Activated CD4-positive, alpha-beta memory T cell treated with anti-CD3 and anti-CD28 coated beads, Interleukin-2, amount 10 ng/mL, durations not matched to agents 7 days and 5 days (primary cell): ENCODE results near the gene AMBRA1. TPM values are rescaled to one million over a fixed set of nuclear protein-coding genes. Genes with fewer than 3 reads are reported as not detected.
"Not testable (repeated sequence)": the region's sequence is repeated elsewhere in the genome, so short reads cannot be mapped to it uniquely, and the experiment has no call there.

Experiments used
- CTCF ChIA-PET: fragments of 350-600 bp; sonication (Branson Sonifier 250); formaldehyde crosslinking; loops from one replicate; lab custom pipeline; 2021; ENCODE audit warnings: antibody characterized with exemption, inconsistent platforms; lab: Charles Lee
- POLR2A ChIA-PET: fragments of 350-600 bp; sonication (Branson Sonifier 250); formaldehyde crosslinking; loops from one replicate; lab custom pipeline; 2021; ENCODE audit warnings: antibody characterized with exemption; lab: Charles Lee
- DNase-seq: peaks from one replicate; pipeline ENCODE4 v3.0.0-alpha.2; 2020
- H3K27ac Mint-ChIP-seq: one replicate; pipeline ENCODE4 v1.8.0; 2021; ENCODE audit warnings: mild to moderate bottlenecking, mixed read lengths
- H3K27me3 Mint-ChIP-seq: one replicate; pipeline ENCODE4 v1.8.0; 2021; ENCODE audit warnings: mixed read lengths
- H3K36me3 Mint-ChIP-seq: one replicate; pipeline ENCODE4 v1.8.0; 2021; ENCODE audit warnings: low read depth, mixed read lengths
- H3K4me1 Mint-ChIP-seq: one replicate; pipeline ENCODE4 v1.8.0; 2021; ENCODE audit warnings: mixed read lengths
- H3K4me3 Mint-ChIP-seq: one replicate; pipeline ENCODE4 v1.8.0; 2021; ENCODE audit warnings: mild to moderate bottlenecking, mixed read lengths
- H3K9me3 Mint-ChIP-seq: one replicate; pipeline ENCODE4 v1.8.0; 2021; ENCODE audit warnings: mixed read lengths
- total RNA-seq, 2 experiments: library from RNA; stranded (reverse); gene quantifications; one replicate each; pipeline ENCODE4 v1.2.3, GENCODE V29; 2021

Gene AMBRA1
- total RNA-seq, 2 experiments from 2014 or later = 34.6 to 35.5 TPM

DNA sequence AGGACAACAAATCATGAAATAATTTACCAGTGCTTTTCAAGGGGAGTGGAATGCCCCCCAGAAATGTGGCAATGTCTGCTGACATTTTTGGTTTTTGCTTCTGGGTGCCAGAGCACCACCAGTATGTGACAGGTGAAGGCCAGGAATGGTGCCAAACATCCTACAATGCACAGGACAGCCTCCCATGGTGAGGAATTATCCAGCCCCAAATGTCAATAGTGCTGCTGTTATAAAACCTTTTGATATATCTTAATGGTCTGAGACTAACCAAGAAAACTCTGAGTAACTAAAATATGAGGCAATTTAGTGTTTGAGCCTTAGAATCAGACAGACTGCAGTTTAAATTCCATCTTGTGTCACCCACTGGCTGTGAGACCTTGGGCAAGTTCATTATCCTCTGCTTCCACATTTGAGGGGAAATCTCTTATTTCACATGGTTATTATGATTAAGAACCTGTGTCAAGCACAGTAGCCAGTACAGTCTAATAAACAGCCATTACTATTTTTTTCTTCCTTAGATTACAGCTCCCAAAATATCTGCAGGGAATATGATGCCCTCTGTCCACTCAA is 69.5 kb downstream of the AMBRA1 start:
- Mint-ChIP-seq H3K9me3 (peaks cover 3% of the 10 kb centered on the region), H3K27ac (no peak overlapping the region), H3K27me3 (no peaks in the 10 kb centered on the region), H3K4me1 (peaks cover 16% of the 10 kb centered on the region), H3K4me3 (no peak overlapping the region), H3K36me3 (peaks cover 12% of the 10 kb centered on the region)
- no peak for DNase-seq
- ChIA-PET CTCF (no interaction called here), POLR2A (no interaction called here)

DNA sequence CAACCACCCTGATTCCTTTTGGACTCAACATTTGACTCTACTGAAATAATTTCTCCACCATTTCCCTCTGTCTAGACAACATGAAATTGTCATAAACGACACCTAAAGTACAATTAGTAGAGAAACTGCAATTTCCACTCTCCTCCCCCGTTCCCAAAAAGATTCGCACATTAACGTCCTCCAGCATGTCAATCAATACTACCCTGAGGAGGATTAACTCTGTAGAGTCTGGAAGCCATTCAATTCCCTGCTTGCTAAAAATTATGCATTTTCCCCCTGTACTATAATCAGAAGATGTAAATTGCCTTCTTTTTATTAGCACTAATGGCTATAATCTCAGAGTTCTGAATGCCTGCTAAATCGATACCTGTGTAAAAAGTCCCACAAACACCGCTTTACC is 70.5 kb downstream of the AMBRA1 start:
- Mint-ChIP-seq H3K27ac (no peak overlapping the region), H3K36me3 (peaks cover 12% of the 10 kb centered on the region), H3K27me3 (no peaks in the 10 kb centered on the region), H3K9me3 (peaks cover 3% of the 10 kb centered on the region), H3K4me3 (no peak overlapping the region), H3K4me1 (peaks cover 6% of the 10 kb centered on the region)
- POLR2A ChIA-PET = no interaction called here
- CTCF ChIA-PET = interaction anchor here (1.1 to 1.4 kb wide), 3 partner anchors 7 to 284 kb away, joined by 3 to 9 read pairs (median 3); no protein-coding TSS in a partner anchor
- no peak for DNase-seq

GRCh38 chr11:46522682-46523281 is 71.0 kb downstream of the AMBRA1 start:
- peaks cover 3% of the 10 kb centered on the region for H3K9me3 Mint-ChIP-seq
- no peak overlapping the region for H3K4me3 Mint-ChIP-seq
- CTCF ChIA-PET = interaction anchor here (0.6 to 1.4 kb wide), 5 partner anchors 8 to 283 kb away, joined by 3 to 9 read pairs (median 3); partner anchors contain the start of gene CHRM4
- peaks cover 4% of the 10 kb centered on the region for H3K4me1 Mint-ChIP-seq
- DNase-seq = no peak
- H3K27ac Mint-ChIP-seq = no peak overlapping the region
- POLR2A ChIA-PET = no interaction called here
- no peaks in the 10 kb centered on the region for H3K27me3 Mint-ChIP-seq
- peaks cover 12% of the 10 kb centered on the region for H3K36me3 Mint-ChIP-seq

- Mint-ChIP-seq H3K36me3 (peaks cover 9% of the 10 kb centered on the region), H3K27me3 (no peaks in the 10 kb centered on the region), H3K9me3 (peaks cover 3% of the 10 kb centered on the region), H3K27ac (no peak overlapping the region), H3K4me1 (peaks cover 1% of the 10 kb centered on the region), H3K4me3 (no peak overlapping the region)
- CTCF ChIA-PET = interaction anchor here (0.6 to 1.4 kb wide), 5 partner anchors 9 to 283 kb away, joined by 3 to 9 read pairs (median 3); partner anchors contain the start of gene CHRM4
- DNase-seq = no peak
- POLR2A ChIA-PET = no interaction called here
These were observed 71.7 kb downstream of the AMBRA1 start for GRCh38 chr11:46521961-46522681.

GRCh38 chr11:46520971-46521745 is 72.7 kb downstream of the AMBRA1 start:
- H3K4me3 Mint-ChIP-seq = no peak overlapping the region
- H3K4me1 Mint-ChIP-seq = peaks cover 1% of the 10 kb centered on the region
- ChIA-PET CTCF (interaction anchor here (1.3 kb wide), 1 partner anchor 8 kb away, joined by 7 read pairs; no protein-coding TSS in a partner anchor), POLR2A (no interaction called here)
- no peak overlapping the region for H3K27ac Mint-ChIP-seq
- no peaks in the 10 kb centered on the region for H3K27me3 Mint-ChIP-seq
- H3K9me3 Mint-ChIP-seq = no peaks in the 10 kb centered on the region
- no peak for DNase-seq
- H3K36me3 Mint-ChIP-seq = peaks cover 2% of the 10 kb centered on the region

GRCh38 chr11:46519351-46519750 is 74.5 kb downstream of the AMBRA1 start:
- Mint-ChIP-seq H3K4me3 (no peak overlapping the region), H3K9me3 (no peaks in the 10 kb centered on the region), H3K4me1 (peaks cover 11% of the 10 kb centered on the region), H3K27me3 (no peaks in the 10 kb centered on the region), H3K27ac (no peak overlapping the region), H3K36me3 (peaks cover 2% of the 10 kb centered on the region)
- CTCF ChIA-PET = interaction anchor here (1.3 kb wide), 1 partner anchor 10 kb away, joined by 7 read pairs; no protein-coding TSS in a partner anchor
- POLR2A ChIA-PET = no interaction called here
- no peak for DNase-seq

DNA sequence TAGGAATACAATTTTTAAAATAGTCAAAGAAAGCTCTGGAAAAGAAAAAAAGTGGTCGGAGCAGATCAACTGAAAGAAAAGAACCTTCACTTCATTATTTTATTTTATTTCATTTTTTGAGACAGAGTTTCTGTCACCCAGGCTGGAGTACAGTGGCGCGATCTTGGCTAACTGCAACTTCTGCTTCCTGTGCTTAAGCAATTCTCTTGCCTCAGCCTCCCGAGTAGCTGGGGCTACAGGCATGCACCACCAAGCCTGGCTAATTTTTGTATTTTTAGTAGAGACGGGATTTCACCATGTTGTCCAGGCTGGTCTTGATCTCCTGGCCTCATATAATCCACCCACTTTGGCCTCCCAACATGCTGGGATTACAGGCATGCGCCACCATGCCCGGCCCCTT is 74.9 kb downstream of the AMBRA1 start:
- H3K27ac Mint-ChIP-seq, POLR2A ChIA-PET, H3K36me3 Mint-ChIP-seq, H3K9me3 Mint-ChIP-seq, DNase-seq, H3K27me3 Mint-ChIP-seq, H3K4me3 Mint-ChIP-seq: not testable (repeated sequence)
- CTCF ChIA-PET = interaction anchor here (0.8 kb wide), 1 partner anchor 130 kb away, joined by 3 read pairs; no protein-coding TSS in a partner anchor
- peaks cover 15% of the 10 kb centered on the region for H3K4me1 Mint-ChIP-seq

DNA sequence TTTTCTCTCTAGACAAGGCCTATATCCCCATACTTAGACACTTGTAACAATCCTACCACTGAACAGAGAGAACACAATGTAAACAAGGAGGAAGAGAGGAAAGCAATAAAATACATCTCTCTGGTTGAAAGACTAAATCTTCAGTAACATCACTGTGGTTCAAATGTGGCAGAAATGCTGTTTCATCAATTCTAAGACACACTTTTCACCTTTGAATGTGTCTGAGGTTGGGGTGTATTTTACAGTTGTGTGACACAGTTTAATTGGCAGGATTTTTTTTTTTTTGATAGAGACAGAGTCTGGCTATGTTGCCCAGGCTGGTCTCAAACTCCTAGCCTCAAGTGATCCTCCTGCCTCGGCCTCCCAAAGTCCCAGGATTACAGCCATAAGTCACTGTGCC is 79.5 kb downstream of the AMBRA1 start:
- Mint-ChIP-seq H3K36me3 (peaks cover 4% of the 10 kb centered on the region), H3K4me1 (peaks cover 13% of the 10 kb centered on the region), H3K4me3 (no peak overlapping the region), H3K9me3 (no peaks in the 10 kb centered on the region), H3K27me3 (no peaks in the 10 kb centered on the region), H3K27ac (no peak overlapping the region)
- POLR2A ChIA-PET = no interaction called here
- CTCF ChIA-PET = interaction anchor here (0.8 to 1.3 kb wide), 3 partner anchors 15 to 25 kb away, joined by 3 to 4 read pairs (median 4); no protein-coding TSS in a partner anchor
- no peak for DNase-seq

DNA sequence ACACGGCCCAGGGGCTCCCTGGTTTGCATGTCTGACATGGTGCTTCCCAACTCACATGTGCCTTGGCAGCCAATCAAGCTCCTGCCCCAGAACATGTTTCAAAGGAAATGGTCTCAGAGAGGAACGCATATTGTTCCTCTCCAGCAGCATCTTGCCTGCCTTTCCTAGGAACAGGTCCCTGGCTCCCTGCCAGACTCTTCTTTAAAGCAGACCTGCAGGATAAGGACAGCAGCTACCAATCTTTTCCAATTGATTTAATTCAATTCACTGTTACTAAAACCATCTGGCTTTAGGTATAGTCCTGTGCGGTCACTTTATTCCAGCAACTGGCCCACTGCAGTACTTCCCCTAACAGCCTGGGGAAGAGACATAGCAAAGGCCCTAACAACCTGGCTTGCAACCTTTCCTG is 79.9 kb downstream of the AMBRA1 start:
- H3K36me3 Mint-ChIP-seq = peaks cover 4% of the 10 kb centered on the region
- POLR2A ChIA-PET = no interaction called here
- no peak overlapping the region for H3K27ac Mint-ChIP-seq

GRCh38 chr11:46512261-46512881 is 81.5 kb downstream of the AMBRA1 start:
- no peak for DNase-seq
- H3K27me3 Mint-ChIP-seq = no peaks in the 10 kb centered on the region
- ChIA-PET CTCF (interaction anchor here (0.6 kb wide), 1 partner anchor 668 kb away, joined by 5 read pairs; no protein-coding TSS in a partner anchor), POLR2A (no interaction called here)
- H3K27ac Mint-ChIP-seq = no peak overlapping the region
- no peak overlapping the region for H3K4me3 Mint-ChIP-seq
- H3K36me3 Mint-ChIP-seq = peaks cover 14% of the 10 kb centered on the region
- no peaks in the 10 kb centered on the region for H3K9me3 Mint-ChIP-seq
- peaks cover 13% of the 10 kb centered on the region for H3K4me1 Mint-ChIP-seq

More for the DNA sequence above, 79.9 kb downstream of the AMBRA1 start:
- no peaks in the 10 kb centered on the region for H3K27me3 Mint-ChIP-seq
- no peaks in the 10 kb centered on the region for H3K9me3 Mint-ChIP-seq
- DNase-seq = no peak
- CTCF ChIA-PET = interaction anchor here (0.7 to 1.0 kb wide), 4 partner anchors 15 to 162 kb away, joined by 3 to 9 read pairs (median 4); no protein-coding TSS in a partner anchor
- H3K4me3 Mint-ChIP-seq = no peak overlapping the region
- H3K4me1 Mint-ChIP-seq = peaks cover 13% of the 10 kb centered on the region

DNA sequence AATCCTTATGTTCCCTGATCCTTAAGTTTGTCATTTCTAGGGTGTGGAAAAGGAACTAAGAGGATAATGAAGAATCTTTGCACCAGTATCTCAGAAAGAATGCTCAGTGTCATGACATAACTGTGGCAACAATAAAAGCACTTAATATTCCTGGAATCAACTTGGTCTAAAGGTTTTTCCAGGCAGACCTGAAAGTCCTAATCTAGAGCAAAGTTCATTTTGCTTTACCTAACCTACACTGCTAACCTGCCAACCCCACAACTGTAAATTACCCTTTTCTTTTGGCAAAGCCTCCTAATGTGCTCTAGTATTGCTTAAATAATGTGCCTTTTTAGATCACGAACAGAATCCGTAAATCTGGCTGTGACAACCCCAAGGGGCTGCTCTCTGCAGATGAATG is 82.5 kb downstream of the AMBRA1 start:
- ChIA-PET CTCF (no interaction called here), POLR2A (no interaction called here)
- Mint-ChIP-seq H3K4me3 (no peak overlapping the region), H3K4me1 (peaks cover 17% of the 10 kb centered on the region), H3K9me3 (no peaks in the 10 kb centered on the region), H3K27me3 (no peaks in the 10 kb centered on the region), H3K27ac (no peak overlapping the region), H3K36me3 (peaks cover 19% of the 10 kb centered on the region)
- no peak for DNase-seq

DNA sequence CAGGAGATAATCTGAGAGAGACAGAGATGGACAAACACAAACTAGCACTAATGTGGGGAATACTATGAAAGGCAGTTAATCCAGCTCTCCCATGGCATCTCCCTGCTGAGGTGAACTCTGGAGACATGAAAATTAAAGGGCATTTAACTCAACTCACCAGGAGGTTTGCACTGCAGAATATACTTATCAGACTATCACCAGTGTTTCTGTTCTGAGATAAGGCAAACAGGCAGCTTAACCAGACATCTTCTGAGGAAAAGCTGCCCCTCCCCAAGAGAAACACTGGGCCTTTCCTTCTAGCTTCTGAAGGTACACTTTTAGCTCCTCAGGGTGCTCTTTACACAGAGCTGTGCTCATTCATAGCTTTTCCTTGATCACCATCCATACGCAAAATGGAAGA is 85.5 kb downstream of the AMBRA1 start:
- Mint-ChIP-seq H3K4me3 (no peak overlapping the region), H3K9me3 (no peaks in the 10 kb centered on the region), H3K27ac (no peak overlapping the region), H3K36me3 (peaks cover 28% of the 10 kb centered on the region), H3K4me1 (peaks cover 26% of the 10 kb centered on the region), H3K27me3 (no peaks in the 10 kb centered on the region)
- ChIA-PET CTCF (interaction anchor here (1.3 kb wide), 1 partner anchor 21 kb away, joined by 7 read pairs; no protein-coding TSS in a partner anchor), POLR2A (no interaction called here)
- DNase-seq = no peak
